IgD-negative memory B cell (primary cell): ENCODE measurements around the gene MAP4K2. TPM values are rescaled to one million over a fixed set of nuclear protein-coding genes. Genes with fewer than 3 reads are reported as not detected.

ENCODE experiments used
- H3K27ac Mint-ChIP-seq, 3 donors: one replicate each; pipeline ENCODE4 v1.8.0; 2020 to 2022; ENCODE audit warnings: mild to moderate bottlenecking in 3 of 3, mixed read lengths in 3 of 3, moderate library complexity in 1 of 3
- H3K27me3 Mint-ChIP-seq: one replicate; pipeline ENCODE4 v1.8.0; 2021; ENCODE audit warnings: mixed read lengths
- H3K36me3 Mint-ChIP-seq: one replicate; pipeline ENCODE4 v1.8.0; 2020; ENCODE audit warnings: mild to moderate bottlenecking, mixed read lengths
- H3K4me1 Mint-ChIP-seq, 3 donors: one replicate each; pipeline ENCODE4 v1.8.0; 2020 to 2022; ENCODE audit warnings: mixed read lengths in 3 of 3, mild to moderate bottlenecking in 1 of 3
- H3K4me3 Mint-ChIP-seq, 4 donors: one replicate each; pipeline ENCODE4 v1.8.0; 2020 to 2022; ENCODE audit warnings: mild to moderate bottlenecking in 4 of 4, mixed read lengths in 4 of 4, moderate library complexity in 3 of 4
- H3K9me3 Mint-ChIP-seq, 3 donors: one replicate each; pipeline ENCODE4 v1.8.0; 2020 to 2021; ENCODE audit warnings: mixed read lengths in 3 of 3, mild to moderate bottlenecking in 1 of 3
- polyA plus RNA-seq: library from polyadenylated mRNA; unstranded; fragments of 300-500 nt; fragmentation: Illumina TruSeq; gene quantifications from one replicate; pipeline ENCODE4 v1.2.3, GENCODE V29; 2021

MAP4K2 gene
- polyA plus RNA-seq, 1 donor from 2014 or later: 68.1 TPM

- H3K36me3 Mint-ChIP-seq: peaks cover 2% of the 10 kb centered on the region
- H3K4me3 Mint-ChIP-seq: peak overlapping the region; percentile 93 to 98 (median 96)
- no peaks in the 10 kb centered on the region for H3K27me3 Mint-ChIP-seq
- H3K27ac Mint-ChIP-seq: peak overlapping the region; percentile 62 to 86 (median 74)
- H3K9me3 Mint-ChIP-seq: no peaks in the 10 kb centered on the region
- H3K4me1 Mint-ChIP-seq: peaks cover 20 to 23% (median 20%) of the 10 kb centered on the region in 3 donors
Measured at GRCh38 chr11:64809781-64810241, 6.8 kb upstream of the MAP4K2 start.

DNA sequence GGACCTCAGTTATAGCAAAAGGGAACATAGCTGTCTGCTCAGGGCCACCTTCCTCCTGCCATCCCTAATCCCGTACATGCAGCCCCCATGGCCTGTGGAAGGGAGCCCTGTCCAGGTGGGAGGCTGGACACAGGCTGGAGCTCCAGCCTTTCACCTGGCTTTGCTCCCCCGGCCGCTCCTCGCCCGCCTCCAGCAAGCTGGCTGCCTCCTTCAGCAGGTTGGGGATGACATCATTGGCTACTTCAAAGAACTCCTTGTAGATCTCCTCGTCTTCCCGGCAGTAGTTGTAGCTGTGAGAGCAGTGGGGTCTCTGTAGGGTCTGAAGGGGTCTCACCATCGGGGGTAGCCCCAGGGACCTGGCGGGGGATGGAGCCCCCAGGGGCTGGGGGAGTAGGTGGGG lies 2.5 kb upstream of the MAP4K2 start:
- Mint-ChIP-seq H3K9me3 (no peaks in the 10 kb centered on the region), H3K27me3 (no peaks in the 10 kb centered on the region), H3K4me1 (peaks cover 15 to 27% (median 23%) of the 10 kb centered on the region in 3 donors), H3K4me3 (peak overlapping the region in 2 of 4 donors; percentile 31 to 57), H3K27ac (no peak overlapping the region), H3K36me3 (peaks cover 2% of the 10 kb centered on the region)

GRCh38 chr11:64804346-64805210 lies 1.6 kb upstream of the MAP4K2 start:
- Mint-ChIP-seq H3K4me1 (peaks cover 14 to 28% (median 18%) of the 10 kb centered on the region in 3 donors), H3K9me3 (no peaks in the 10 kb centered on the region), H3K4me3 (peak overlapping the region in 3 of 4 donors; percentile 88 to 95 (median 92)), H3K36me3 (peaks cover 5% of the 10 kb centered on the region), H3K27me3 (no peaks in the 10 kb centered on the region), H3K27ac (peak overlapping the region in 2 of 3 donors; percentile 94 to 96)

GRCh38 chr11:64803846-64804345 lies 882 bp upstream of the MAP4K2 start:
- Mint-ChIP-seq H3K27ac (peak overlapping the region; percentile 94 to 96 (median 95)), H3K4me3 (peak overlapping the region; percentile 88 to 95 (median 93)), H3K4me1 (peaks cover 13 to 26% (median 20%) of the 10 kb centered on the region in 3 donors), H3K27me3 (no peaks in the 10 kb centered on the region), H3K36me3 (peaks cover 7% of the 10 kb centered on the region), H3K9me3 (no peaks in the 10 kb centered on the region)

DNA sequence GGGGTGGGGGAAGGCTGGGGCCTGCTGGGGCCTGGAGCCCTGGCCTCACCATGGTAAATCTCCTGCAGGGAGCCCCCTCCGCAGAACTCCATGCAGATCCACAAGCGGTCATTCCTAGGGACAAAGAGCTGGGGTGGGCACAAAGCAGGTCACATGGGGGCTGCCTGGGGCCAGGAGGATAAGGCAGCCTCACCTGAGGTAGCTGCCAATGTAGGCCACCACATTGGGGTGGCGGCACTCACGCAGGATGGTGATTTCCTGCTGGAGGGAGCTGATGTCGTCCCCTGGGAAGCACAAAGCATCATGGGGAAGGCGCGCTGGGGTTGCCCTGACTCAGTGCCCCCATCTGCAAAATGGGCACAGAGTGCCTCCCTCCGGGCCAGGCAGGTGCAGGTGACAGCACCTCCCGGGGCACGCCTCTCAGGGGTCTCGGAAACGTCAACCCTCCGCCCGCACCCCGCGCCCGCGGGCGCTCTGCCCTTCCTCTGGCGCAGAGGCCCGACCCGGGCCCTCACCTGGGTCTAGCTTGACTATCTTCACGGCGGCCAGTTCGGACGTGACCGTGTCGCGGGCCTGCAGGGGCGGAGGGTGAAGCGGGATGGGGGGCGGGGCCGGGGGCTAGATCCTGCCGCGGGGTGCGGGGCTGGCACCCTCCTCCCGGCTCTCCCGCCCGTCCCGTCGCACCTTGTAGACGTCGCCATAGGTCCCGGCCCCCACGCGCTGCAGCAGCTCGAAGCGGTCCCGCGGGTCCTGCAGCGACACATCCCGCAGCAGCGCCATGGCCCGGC lies 450 bp downstream of the MAP4K2 start:
- Mint-ChIP-seq H3K4me1 (peaks cover 13 to 26% (median 20%) of the 10 kb centered on the region in 3 donors), H3K27ac (peak overlapping the region; percentile 88 to 95 (median 89)), H3K9me3 (no peaks in the 10 kb centered on the region), H3K36me3 (peaks cover 7% of the 10 kb centered on the region), H3K27me3 (no peaks in the 10 kb centered on the region), H3K4me3 (peak overlapping the region; percentile 83 to 94 (median 92))

DNA sequence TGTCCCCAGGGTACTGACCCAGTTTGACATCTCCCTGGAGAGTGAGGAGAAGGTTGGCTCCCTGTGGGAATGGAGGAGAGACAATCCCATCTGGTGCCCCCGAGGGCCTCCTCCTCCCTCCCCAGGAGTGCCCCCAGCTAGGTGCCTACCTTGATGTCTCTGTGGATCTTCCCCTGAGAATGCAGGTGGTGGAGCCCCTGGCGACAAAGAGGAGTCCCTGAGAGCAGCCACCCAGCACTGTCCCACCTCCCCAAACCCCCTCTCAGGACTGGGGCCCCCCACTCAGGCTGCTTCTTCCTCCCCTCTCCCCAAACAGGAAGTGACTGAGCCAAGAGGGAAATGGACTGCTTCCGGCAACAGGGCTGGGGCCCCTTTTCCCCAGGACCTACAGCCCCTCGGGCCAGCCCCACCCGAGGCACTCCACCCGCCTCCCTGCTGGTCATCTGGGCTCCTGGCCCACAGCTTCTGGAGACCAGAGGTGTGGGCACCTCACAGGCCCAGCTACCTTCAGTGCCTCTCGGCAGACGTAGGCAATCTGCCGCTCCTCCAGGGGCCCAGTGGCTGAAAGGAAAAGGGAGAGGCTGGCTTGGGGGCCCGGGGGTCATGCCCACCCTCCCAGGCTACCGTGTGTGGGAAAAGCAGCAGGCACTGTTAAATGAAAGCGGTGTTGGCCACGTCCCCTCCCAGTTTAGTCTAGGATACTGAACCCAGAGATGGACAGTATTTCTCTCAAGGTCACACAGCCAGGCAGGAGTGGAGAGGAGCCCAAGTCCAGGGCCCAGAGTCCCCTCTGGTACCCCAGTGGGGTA lies 1.2 kb downstream of the MAP4K2 start:
- Mint-ChIP-seq H3K27ac (peak overlapping the region; percentile 84 to 95 (median 88)), H3K4me3 (peak overlapping the region; percentile 83 to 94 (median 92)), H3K36me3 (peaks cover 5% of the 10 kb centered on the region), H3K9me3 (no peaks in the 10 kb centered on the region), H3K4me1 (peaks cover 13 to 26% (median 18%) of the 10 kb centered on the region in 3 donors), H3K27me3 (no peaks in the 10 kb centered on the region)

GRCh38 chr11:64801158-64801464 lies 1.9 kb downstream of the MAP4K2 start:
- no peaks in the 10 kb centered on the region for H3K27me3 Mint-ChIP-seq
- peak overlapping the region; percentile 83 to 94 (median 92) for H3K4me3 Mint-ChIP-seq
- peaks cover 13 to 26% (median 18%) of the 10 kb centered on the region in 3 donors for H3K4me1 Mint-ChIP-seq
- H3K27ac Mint-ChIP-seq: peak overlapping the region; percentile 84 to 95 (median 88)
- peaks cover 5% of the 10 kb centered on the region for H3K36me3 Mint-ChIP-seq
- H3K9me3 Mint-ChIP-seq: no peaks in the 10 kb centered on the region

DNA sequence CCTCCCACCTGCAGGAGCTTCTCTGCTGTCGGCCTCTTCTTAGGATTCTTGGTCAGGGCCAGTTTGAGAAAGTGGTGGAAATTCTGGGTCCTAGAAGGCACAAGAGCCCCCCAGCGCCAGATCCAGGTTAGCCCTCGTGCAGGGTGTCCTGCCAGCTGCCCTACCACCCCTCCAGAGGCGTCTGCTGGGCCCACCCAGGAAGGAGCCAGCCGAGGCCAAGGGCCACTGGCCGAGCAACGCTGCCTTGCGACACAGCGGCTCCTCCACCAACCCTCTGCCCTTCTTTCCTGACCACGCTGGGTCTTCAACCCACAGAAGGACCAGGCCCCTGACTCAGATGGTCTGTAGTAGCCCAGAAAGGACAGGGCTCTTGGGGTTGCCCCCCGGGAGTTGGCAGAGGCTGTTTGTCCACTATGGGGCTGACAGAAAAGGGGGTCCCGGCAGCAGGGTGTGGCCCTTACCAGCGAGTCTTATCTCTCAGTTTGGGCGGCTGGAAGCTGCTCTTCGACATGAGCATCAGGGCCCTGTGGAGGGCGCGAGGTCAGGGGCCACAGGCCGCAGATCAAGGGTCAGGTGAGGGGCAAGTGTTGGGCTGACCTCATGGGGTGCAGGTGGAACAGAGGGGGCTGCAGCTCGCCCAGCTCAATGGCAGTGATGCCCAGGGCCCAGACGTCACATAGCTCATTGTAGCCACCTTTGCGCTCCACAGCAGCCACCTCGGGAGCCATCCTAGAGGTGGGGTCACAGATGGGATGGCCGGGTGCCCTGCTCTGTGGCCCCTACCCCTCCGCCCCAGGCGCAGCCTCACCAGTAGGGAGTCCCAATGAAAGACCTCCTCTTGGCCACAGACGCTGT lies 2.5 kb downstream of the MAP4K2 start:
- peak overlapping the region; percentile 83 to 94 (median 92) for H3K4me3 Mint-ChIP-seq
- peak overlapping the region; percentile 88 to 95 (median 95) for H3K27ac Mint-ChIP-seq
- H3K36me3 Mint-ChIP-seq: peaks cover 5% of the 10 kb centered on the region
- H3K27me3 Mint-ChIP-seq: no peaks in the 10 kb centered on the region
- H3K9me3 Mint-ChIP-seq: no peaks in the 10 kb centered on the region
- peaks cover 13 to 28% (median 18%) of the 10 kb centered on the region in 3 donors for H3K4me1 Mint-ChIP-seq

- Mint-ChIP-seq H3K9me3 (no peaks in the 10 kb centered on the region), H3K27ac (peak overlapping the region; percentile 88 to 95 (median 95)), H3K27me3 (no peaks in the 10 kb centered on the region), H3K4me1 (peaks cover 13 to 30% (median 18%) of the 10 kb centered on the region in 3 donors), H3K4me3 (peak overlapping the region; percentile 74 to 91 (median 79)), H3K36me3 (peaks cover 5% of the 10 kb centered on the region)
Measured at GRCh38 chr11:64799623-64800302, 3.3 kb downstream of the MAP4K2 start.

- peaks cover 13 to 33% (median 21%) of the 10 kb centered on the region in 3 donors for H3K4me1 Mint-ChIP-seq
- no peaks in the 10 kb centered on the region for H3K27me3 Mint-ChIP-seq
- peak overlapping the region; percentile 88 to 95 (median 95) for H3K27ac Mint-ChIP-seq
- H3K36me3 Mint-ChIP-seq: peaks cover 7% of the 10 kb centered on the region
- H3K4me3 Mint-ChIP-seq: peak overlapping the region; percentile 74 to 91 (median 79)
- no peaks in the 10 kb centered on the region for H3K9me3 Mint-ChIP-seq
Measured at GRCh38 chr11:64799256-64799622, 3.8 kb downstream of the MAP4K2 start.

GRCh38 chr11:64796757-64797541 lies 6.1 kb downstream of the MAP4K2 start:
- Mint-ChIP-seq H3K4me3 (no peak overlapping the region), H3K9me3 (no peaks in the 10 kb centered on the region), H3K27me3 (no peaks in the 10 kb centered on the region), H3K36me3 (peaks cover 7% of the 10 kb centered on the region), H3K27ac (no peak overlapping the region), H3K4me1 (peaks cover 6 to 31% (median 22%) of the 10 kb centered on the region in 3 donors)

DNA sequence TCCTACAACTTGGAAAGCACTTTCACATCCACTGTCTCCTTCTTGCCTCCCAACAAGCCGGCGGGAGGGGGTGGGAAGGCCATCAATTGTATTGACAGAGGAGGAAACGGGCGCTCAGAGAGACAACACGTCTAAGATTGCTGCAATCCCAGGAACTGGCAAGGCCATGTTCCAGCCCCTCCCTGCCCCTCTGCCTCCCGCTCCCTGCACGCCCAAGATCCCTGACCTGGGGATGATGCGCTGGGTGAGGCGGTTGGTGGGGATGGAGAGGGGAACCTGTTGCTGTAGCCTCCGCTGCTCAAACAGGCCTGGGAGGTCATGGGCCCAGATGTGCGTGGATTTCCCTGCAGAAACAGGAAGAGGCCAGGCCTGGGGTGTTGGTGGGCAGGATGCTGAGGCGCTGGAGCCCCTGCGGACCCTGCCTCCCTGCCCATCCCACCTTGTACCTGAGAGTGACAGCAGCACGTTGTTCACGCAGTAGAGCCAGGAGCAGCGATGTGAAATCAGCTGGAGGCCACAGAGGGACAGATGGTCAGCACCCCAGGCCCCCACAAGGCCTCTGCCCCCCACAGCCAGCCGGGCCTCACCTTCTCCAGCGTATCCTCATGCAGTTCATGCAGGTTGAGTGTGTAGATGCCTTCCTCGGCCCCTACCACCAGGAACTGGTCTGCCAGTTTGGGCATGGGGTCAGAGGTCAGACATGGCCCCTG lies 6.8 kb downstream of the MAP4K2 start:
- Mint-ChIP-seq H3K4me3 (no peak overlapping the region), H3K27me3 (no peaks in the 10 kb centered on the region), H3K36me3 (peaks cover 7% of the 10 kb centered on the region), H3K9me3 (no peaks in the 10 kb centered on the region), H3K27ac (peak overlapping the region in 1 of 3 donors; percentile 45), H3K4me1 (peaks cover 6 to 30% (median 22%) of the 10 kb centered on the region in 3 donors)
